Measurements from ENCODE around the gene ARHGEF5. TPM values are rescaled to one million over a fixed set of nuclear protein-coding genes. Genes with fewer than 3 reads are reported as not detected.
"Not testable (repeated sequence)": the region's sequence is repeated elsewhere in the genome, so short reads cannot be mapped to it uniquely, and the experiment has no call there.

The ARHGEF5 gene
- total RNA-seq = 10.5 and 14.3 TPM in 2 replicates

- not testable (repeated sequence) for H3K27me3 ChIP-seq (ENCODE audit: control insufficient read depth, insufficient read depth, low read length); H3K36me3 ChIP-seq (ENCODE audit: control insufficient read depth, insufficient read depth, low read length); DNase-seq (ENCODE audit: low read depth); FAIRE-seq
- H3K4me3 ChIP-seq (ENCODE audit: low read depth, low read length) = peak within 1 kb of the TSS; percentile 10
Observed at GRCh38 chr7:144355176-144355822, at the start of gene ARHGEF5. ARHGEF5 (plus strand) TSS chr7:144355402; CDS start chr7:144362670, 7,268 bp downstream.

GRCh38 chr7:144309702-144310101 lies 45.5 kb upstream of the ARHGEF5 start:
- not testable (repeated sequence) for H3K4me3 ChIP-seq (ENCODE audit: low read depth, low read length); FAIRE-seq; H3K27me3 ChIP-seq (ENCODE audit: control insufficient read depth, insufficient read depth, low read length); DNase-seq (ENCODE audit: low read depth); H3K36me3 ChIP-seq (ENCODE audit: control insufficient read depth, insufficient read depth, low read length)

DNA sequence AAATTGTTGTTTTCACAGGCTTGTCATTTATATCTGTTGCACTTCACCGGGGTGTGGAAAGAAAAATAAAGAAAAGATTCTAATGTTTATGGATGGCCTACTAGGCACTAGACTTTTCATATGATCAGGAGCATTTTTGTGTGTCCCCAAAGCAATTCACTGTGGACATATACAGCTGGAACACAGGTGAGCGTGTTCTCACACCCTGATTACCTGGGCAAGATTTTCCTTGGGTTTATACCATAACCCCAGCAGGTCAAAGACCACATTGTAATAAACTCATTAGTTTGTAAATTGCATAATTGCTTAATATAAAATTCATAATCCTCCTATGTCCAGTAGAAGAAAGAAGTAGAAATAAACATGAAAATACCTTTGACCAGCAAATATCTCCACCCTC lies 44.0 kb upstream of the ARHGEF5 start:
- not testable (repeated sequence) for H3K36me3 ChIP-seq (ENCODE audit: control insufficient read depth, insufficient read depth, low read length); H3K27me3 ChIP-seq (ENCODE audit: control insufficient read depth, insufficient read depth, low read length); H3K4me3 ChIP-seq (ENCODE audit: low read depth, low read length); FAIRE-seq; DNase-seq (ENCODE audit: low read depth)

DNA sequence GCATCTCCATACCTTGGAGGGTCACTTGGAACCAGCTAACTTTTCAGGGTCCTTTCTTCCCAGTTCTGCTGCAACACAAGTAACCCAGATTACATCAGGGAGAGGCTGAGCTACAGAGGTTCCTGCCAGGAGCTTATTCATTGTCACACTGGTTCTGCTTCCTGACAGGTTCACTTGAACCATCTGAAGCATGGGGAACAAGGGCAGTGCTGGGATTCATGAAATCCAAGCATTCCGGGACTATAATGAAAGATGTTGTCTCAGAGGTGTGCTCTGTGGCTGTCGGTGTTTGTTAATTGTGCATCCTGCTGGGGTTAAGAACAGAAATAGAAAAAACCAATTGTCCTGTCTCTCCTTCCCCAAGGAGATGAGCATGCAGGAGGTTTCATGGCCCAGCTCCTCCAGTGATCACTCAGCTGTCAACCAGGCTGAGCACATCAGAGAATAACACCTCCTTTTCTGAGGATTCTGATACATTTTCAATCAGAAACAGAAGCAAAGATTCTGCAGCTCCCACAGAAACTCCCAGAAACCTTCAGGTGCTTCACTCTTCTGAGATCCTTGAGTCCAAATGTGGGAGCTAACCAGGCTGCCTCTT lies 43.2 kb upstream of the ARHGEF5 start, which contains the start of gene OR2A1:
Gene OR2A1, plus strand, starts transcription at position 548 of the 598 bp plus-strand sequence. CDS start 5,706 bp downstream, outside the sequence.
- not testable (repeated sequence) for H3K4me3 ChIP-seq (ENCODE audit: low read depth, low read length); H3K27me3 ChIP-seq (ENCODE audit: control insufficient read depth, insufficient read depth, low read length); DNase-seq (ENCODE audit: low read depth); H3K36me3 ChIP-seq (ENCODE audit: control insufficient read depth, insufficient read depth, low read length)
- peak; percentile 47 for FAIRE-seq

DNA sequence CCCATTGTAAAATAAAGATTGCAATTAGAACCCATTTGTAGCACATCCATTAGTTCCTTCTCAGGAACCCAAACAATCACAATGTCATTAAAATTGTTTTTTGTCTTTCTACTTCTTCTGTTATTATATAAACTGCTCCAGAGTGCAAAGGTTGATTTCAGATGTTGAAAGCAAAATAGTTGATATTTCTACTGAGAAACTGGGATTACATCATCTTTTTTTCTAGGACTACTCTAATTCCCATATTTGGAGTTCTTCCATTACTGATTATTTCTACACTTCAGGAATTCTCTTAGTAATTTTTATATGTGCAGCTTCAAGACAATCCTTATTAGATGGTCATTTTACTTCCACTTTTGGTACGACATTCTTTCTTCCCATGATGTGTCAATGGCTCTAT lies 37.7 kb upstream of the ARHGEF5 start:
- H3K36me3 ChIP-seq (ENCODE audit: control insufficient read depth, insufficient read depth, low read length); DNase-seq (ENCODE audit: low read depth); H3K27me3 ChIP-seq (ENCODE audit: control insufficient read depth, insufficient read depth, low read length); H3K4me3 ChIP-seq (ENCODE audit: low read depth, low read length); FAIRE-seq: not testable (repeated sequence)

DNA sequence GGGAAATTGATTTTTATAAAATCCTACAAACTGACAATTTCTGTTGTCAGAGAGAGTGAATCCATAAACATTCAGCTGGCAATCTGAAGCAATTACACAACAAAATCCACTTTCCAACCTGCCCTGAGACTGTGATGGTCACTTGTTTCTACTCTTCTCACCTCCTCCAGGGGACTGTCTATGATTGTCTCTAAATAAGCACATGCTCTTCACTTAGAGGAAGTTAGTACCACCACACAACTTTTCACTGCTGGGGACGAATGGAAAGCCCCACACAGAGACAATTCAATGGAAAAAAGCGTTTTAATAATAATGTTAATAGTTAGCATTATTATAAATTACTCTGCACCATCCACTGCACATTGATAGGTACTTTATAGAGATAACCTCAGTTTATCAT lies 35.7 kb upstream of the ARHGEF5 start:
- DNase-seq (ENCODE audit: low read depth); H3K27me3 ChIP-seq (ENCODE audit: control insufficient read depth, insufficient read depth, low read length); H3K4me3 ChIP-seq (ENCODE audit: low read depth, low read length); FAIRE-seq; H3K36me3 ChIP-seq (ENCODE audit: control insufficient read depth, insufficient read depth, low read length): not testable (repeated sequence)

GRCh38 chr7:144321677-144322206 lies 33.5 kb upstream of the ARHGEF5 start:
- DNase-seq (ENCODE audit: low read depth); FAIRE-seq; H3K36me3 ChIP-seq (ENCODE audit: control insufficient read depth, insufficient read depth, low read length); H3K27me3 ChIP-seq (ENCODE audit: control insufficient read depth, insufficient read depth, low read length); H3K4me3 ChIP-seq (ENCODE audit: low read depth, low read length): not testable (repeated sequence)

DNA sequence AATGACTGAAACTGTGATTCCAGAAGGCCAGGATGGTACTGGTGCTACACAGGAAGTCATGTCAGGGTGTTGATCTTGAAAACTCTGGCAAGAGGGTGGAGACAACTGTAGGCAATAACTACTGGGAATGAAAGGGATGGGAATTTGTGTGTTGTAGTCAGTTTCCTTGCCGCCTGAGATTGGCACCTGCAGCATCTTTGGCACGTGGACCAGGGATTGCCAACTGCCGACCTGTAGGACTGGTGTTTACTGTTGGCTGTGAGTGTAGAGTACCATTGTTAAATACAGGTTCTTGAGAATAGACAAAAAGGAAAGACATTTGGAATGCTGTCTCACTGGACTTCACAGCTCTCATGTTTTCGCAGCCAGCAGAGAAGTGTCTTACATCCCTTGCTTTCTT lies 31.8 kb upstream of the ARHGEF5 start:
- H3K36me3 ChIP-seq (ENCODE audit: control insufficient read depth, insufficient read depth, low read length); H3K27me3 ChIP-seq (ENCODE audit: control insufficient read depth, insufficient read depth, low read length); DNase-seq (ENCODE audit: low read depth); FAIRE-seq; H3K4me3 ChIP-seq (ENCODE audit: low read depth, low read length): not testable (repeated sequence)

DNA sequence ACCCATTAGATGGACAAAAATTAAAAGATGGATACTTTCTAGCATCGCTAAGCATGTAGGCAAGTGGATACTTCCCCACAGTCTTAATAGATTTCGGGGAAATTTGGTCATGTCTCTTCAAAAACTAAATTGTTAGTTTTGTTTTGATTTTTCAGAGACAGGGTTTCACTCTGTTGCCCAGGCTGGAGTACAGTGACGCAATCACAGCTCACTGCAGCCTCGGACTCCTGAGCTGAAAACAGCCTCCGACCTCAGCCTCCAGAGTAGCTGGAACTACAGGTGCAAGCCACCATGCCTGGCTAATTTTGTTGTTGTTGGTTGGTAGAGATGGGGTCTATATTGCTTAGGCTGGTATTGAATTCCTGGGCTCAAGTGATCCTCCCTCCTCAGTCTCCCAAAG lies 29.3 kb upstream of the ARHGEF5 start:
- H3K36me3 ChIP-seq (ENCODE audit: control insufficient read depth, insufficient read depth, low read length); DNase-seq (ENCODE audit: low read depth); H3K4me3 ChIP-seq (ENCODE audit: low read depth, low read length); FAIRE-seq; H3K27me3 ChIP-seq (ENCODE audit: control insufficient read depth, insufficient read depth, low read length): not testable (repeated sequence)

- FAIRE-seq; H3K27me3 ChIP-seq (ENCODE audit: control insufficient read depth, insufficient read depth, low read length); DNase-seq (ENCODE audit: low read depth); H3K4me3 ChIP-seq (ENCODE audit: low read depth, low read length); H3K36me3 ChIP-seq (ENCODE audit: control insufficient read depth, insufficient read depth, low read length): not testable (repeated sequence)
Observed at GRCh38 chr7:144330044-144330443, 25.2 kb upstream of the ARHGEF5 start.

GRCh38 chr7:144331221-144331995 lies 23.8 kb upstream of the ARHGEF5 start:
- not testable (repeated sequence) for FAIRE-seq; H3K27me3 ChIP-seq (ENCODE audit: control insufficient read depth, insufficient read depth, low read length); DNase-seq (ENCODE audit: low read depth); H3K36me3 ChIP-seq (ENCODE audit: control insufficient read depth, insufficient read depth, low read length); H3K4me3 ChIP-seq (ENCODE audit: low read depth, low read length)

GRCh38 chr7:144331996-144332288 lies 23.3 kb upstream of the ARHGEF5 start:
- H3K36me3 ChIP-seq (ENCODE audit: control insufficient read depth, insufficient read depth, low read length); H3K4me3 ChIP-seq (ENCODE audit: low read depth, low read length); H3K27me3 ChIP-seq (ENCODE audit: control insufficient read depth, insufficient read depth, low read length); DNase-seq (ENCODE audit: low read depth); FAIRE-seq: not testable (repeated sequence)

DNA sequence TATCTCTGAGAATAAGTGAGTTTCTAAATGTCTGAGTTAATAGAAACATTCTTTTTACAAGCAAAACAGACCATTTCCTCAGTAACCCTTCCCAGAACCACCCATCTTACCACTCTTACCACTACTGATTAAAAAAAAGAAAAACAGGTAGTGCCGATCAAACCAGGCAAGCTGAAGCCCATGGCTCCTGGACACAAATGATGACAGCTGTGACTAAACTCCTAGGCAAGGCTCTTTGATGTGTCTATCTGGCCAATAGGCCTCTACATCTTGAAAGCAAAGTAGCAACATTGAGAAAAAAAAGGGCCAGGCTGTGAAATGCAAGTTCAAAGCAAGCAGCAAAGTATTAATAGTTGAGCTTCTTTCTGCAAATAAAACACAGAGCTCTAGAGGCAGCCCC lies 6.6 kb upstream of the ARHGEF5 start:
- not testable (repeated sequence) for DNase-seq (ENCODE audit: low read depth); H3K36me3 ChIP-seq (ENCODE audit: control insufficient read depth, insufficient read depth, low read length); H3K27me3 ChIP-seq (ENCODE audit: control insufficient read depth, insufficient read depth, low read length); FAIRE-seq; H3K4me3 ChIP-seq (ENCODE audit: low read depth, low read length)

DNA sequence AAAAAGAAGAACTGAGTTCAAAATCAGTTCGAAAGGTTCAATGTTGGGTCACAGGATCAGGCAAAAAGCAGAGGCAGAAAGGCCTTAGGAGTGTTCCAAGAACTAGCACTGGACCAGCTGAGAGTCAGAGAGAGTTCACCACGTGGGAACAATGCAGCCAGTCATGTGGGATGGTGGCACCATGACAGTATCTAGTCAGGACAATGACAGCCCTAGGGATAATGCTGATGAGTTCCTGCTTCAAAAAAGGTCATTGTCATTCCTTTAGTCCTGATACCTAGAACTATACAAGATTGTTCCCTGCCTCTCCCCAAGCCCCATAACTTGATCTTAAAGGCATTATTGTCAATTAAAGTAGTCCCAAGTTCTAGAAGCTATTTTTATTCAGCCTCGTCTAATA lies 3.5 kb upstream of the ARHGEF5 start:
- FAIRE-seq; H3K27me3 ChIP-seq (ENCODE audit: control insufficient read depth, insufficient read depth, low read length); DNase-seq (ENCODE audit: low read depth); H3K36me3 ChIP-seq (ENCODE audit: control insufficient read depth, insufficient read depth, low read length); H3K4me3 ChIP-seq (ENCODE audit: low read depth, low read length): not testable (repeated sequence)
